Heart left ventricle (tissue), 16 donors: ENCODE results near the gene RNF17. TPM values are rescaled to one million over a fixed set of nuclear protein-coding genes. Genes with fewer than 3 reads are reported as not detected.

ENCODE experiments used
- ATAC-seq, 4 donors: fragments of 200-7000 bp; cut with Tn5 transposase; one replicate each; pipeline ENCODE4 v1.9.1; 2020 to 2022; ENCODE audit warnings: moderate library complexity in 4 of 4, mild to moderate bottlenecking in 3 of 4, moderate number of reproducible peaks in 1 of 4
- DNase-seq, 5 donors: peaks; one replicate each; pipeline ENCODE4 v3.0.0-alpha.2; 2020
- H3K27ac ChIP-seq, 12 donors: fragments of 200-600 bp; sonication (generic) in 4 of 12; one replicate each; pipeline versions ENCODE4 v1.5.0 to v1.8.0; 2016 to 2022; ENCODE audit warnings: mild to moderate bottlenecking in 2 of 12
- H3K27me3 ChIP-seq, 9 donors: fragments of 200-600 bp; sonication (generic) in 2 of 9; one replicate each; pipeline versions ENCODE4 v1.5.1 to v1.8.0; 2016 to 2022; ENCODE audit warnings: mild to moderate bottlenecking in 3 of 9
- H3K36me3 ChIP-seq, 9 donors: fragments of 200-600 bp; sonication (generic) in 2 of 9; one replicate each; pipeline versions ENCODE4 v1.5.0 to v1.8.0; 2018 to 2022; ENCODE audit warnings: mild to moderate bottlenecking in 2 of 9
- H3K4me1 ChIP-seq, 12 donors: fragments of 200-600 bp; sonication (generic) in 4 of 12; one replicate each; pipeline versions ENCODE4 v1.5.0 to v1.8.0; 2016 to 2022; ENCODE audit warnings: mild to moderate bottlenecking in 3 of 12
- H3K4me3 ChIP-seq, 12 donors: fragments of 200-600 bp; sonication (generic) in 4 of 12; one replicate each; pipeline versions ENCODE4 v1.5.0 to v1.8.0; 2017 to 2022; ENCODE audit warnings: mild to moderate bottlenecking in 9 of 12, moderate library complexity in 4 of 12
- H3K9me3 ChIP-seq, 12 donors: fragments of 200-600 bp; sonication (generic) in 4 of 12; one replicate each; pipeline versions ENCODE4 v1.5.0 to v1.8.0; 2016 to 2022; ENCODE audit warnings: mild to moderate bottlenecking in 1 of 12
- POLR2A ChIP-seq, 2 donors: fragments of 450-650 bp; IDR thresholded peaks; one replicate each; pipeline ENCODE4 v1.6.1; 2017; ENCODE audit warnings: antibody characterized with exemption in 2 of 2, mild to moderate bottlenecking in 2 of 2, moderate library complexity in 2 of 2
- WGBS, 4 donors: extraction: QIAGEN DNeasy Blood & Tissue Kit in 2 of 4; methylation state at CpG; one replicate each; pipeline versions ENCODE4 v1.1.5 to v1.1.7; 2013 to 2018; 5-methylcytosine and 5-hydroxymethylcytosine counted together
- intact Hi-C, 10 donors: fragments of 100-400 bp; cut with DNase I; formaldehyde crosslinking; loops; one replicate each; pipeline versions ENCODE4 v1.11.1 to v1.14.2; 2022
- polyA plus RNA-seq, 2 donors: library from polyadenylated mRNA; stranded (reverse); fragments of 200-250 nt; gene quantifications; one replicate each; pipeline ENCODE4 v1.2.3, GENCODE V29; 2013
- total RNA-seq, 9 donors: library from RNA; depleted of rRNA in 2 of 9; stranded (reverse); fragments of >200 nt in 2 of 9; fragmentation: NEBNext Ultra II Directional in 3 of 9; extraction: Animal tissue kit (Norgen Biotek cat#: 25700) in 3 of 9; gene quantifications; one replicate each; pipeline versions ENCODE4 v1.1.0 to v1.2.4, GENCODE V29; 2016 to 2023
- TF ChIP-seq, protein P1 (sequence below), 12 donors: fragments of 200-600 bp; sonication (generic) in 4 of 12; IDR thresholded peaks; one replicate each; pipeline versions ENCODE4 v1.5.0 to v1.8.0; 2018 to 2022; ENCODE audit warnings: antibody characterized with exemption in 12 of 12, mild to moderate bottlenecking in 5 of 12
- donor health status: ischemic (EF 13 %, LVEDD 7.1; RV severe dilation, severe dysfunction).
- donor health status: healthy with polysubstance abuse.
- donor health status: DM: no; HTN: yes; CAD: no.
- donor health status: DM: no; HTN: no; CAD: no.
- donor health status: ischemic (EF 25% LVEDD 6.9; RV normal size, moderate dysfunction).
- donor health status: ischemic (EF 25% LVEDD 5.7; RV mildly dilated, moderate dysfunction).
- donor health status: healthy.
- donor health status: DM: yes; HTN: yes; CAD: no.
- donor health status: ischemic (EF 35%, LVEDD 5.7; RV mildly dilated, moderate dysfunction).
- donor health status: nonischemic (EF 11% LVEDD 7.7; RV severe dilation, severe dysfunction).
- donor health status: DM: yes; HTN: yes; CAD: no.
- donor health status: PGD.
- donor health status: ischemic (EF 29% LVEDD 5.4; RV normal size, mild dysfunction).
- donor health status: nonischemic (EF 23%, LVEDD 6.1; RV moderate dilation, normal function).

Gene RNF17
- total and polyA plus RNA-seq, 11 donors = 0.13 to 0.17 (median 0.16) TPM; not detected in 8

DNA sequence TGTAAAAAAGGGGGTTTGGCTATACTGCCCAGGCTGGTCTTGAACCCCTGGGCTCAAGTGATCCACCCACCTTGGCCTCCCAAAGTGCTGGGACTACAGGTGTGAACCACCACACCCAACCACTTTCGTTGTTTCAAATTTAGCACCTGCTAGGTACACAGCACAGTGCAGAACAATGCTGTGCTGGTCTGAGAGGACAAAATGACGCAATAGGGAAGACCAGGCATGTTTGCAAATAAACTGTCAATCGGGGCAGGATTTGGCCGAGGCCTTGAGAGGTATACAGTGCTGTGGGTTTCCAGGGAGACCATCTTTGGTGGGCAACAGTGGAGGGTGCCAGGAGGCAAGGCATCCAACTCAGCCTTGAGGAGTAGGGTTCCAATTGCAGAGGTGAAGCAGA lies 46.8 kb upstream of the RNF17 start:
- ATAC-seq = no peak
- DNase-seq = no peak

DNA sequence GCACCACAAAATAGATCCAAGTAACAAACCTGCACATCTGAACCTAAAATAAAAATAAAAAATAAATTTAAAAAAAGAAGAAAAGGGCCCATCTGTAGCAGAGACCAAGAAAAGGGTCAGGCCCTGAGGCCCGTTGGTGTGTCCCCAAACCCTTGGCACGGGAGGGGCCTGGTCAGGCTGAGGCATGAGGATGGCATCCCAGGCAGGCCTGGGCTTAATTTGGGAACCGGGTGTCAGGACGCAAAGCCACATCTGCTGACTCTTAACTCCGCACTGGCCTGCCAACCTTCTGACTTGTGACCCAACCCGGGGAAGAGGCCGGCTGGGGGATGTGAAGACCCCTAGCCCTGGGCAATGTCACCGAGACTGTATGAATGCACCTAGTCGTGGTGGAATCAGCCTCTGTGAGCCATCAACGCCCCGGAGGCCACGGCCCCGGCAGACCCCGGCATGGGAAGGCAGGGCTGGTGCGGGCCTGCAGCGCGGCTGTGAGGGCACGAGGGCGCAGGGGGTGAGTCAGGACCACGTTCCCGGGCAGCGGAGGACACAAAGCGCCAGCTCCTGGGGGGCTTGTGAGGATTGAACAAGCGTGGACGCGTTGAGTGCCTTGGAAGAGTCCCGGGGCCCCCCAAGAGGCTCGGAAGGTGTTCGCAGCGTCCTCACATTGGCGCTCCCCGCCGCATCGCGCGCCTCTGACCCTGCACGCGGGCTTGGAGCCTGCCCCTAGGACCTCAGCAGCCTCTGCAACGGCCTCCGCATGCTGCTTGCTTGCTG lies 45.6 kb upstream of the RNF17 start:
- WGBS, 4 donors = 76 to 85% (median 82%) methylated on average over 40 of the region's 40 CpGs
- H3K27ac ChIP-seq = no peak overlapping the region
- DNase-seq (peak in 3 of 5 donors; percentile 22 to 55 (median 36)), ATAC-seq (peak in 3 of 4 donors; percentile 52 to 81 (median 54))
- intact Hi-C loops = no loop called here
- H3K9me3 ChIP-seq = no peaks in the 10 kb centered on the region
- H3K36me3 ChIP-seq = no peaks in the 10 kb centered on the region
- H3K27me3 ChIP-seq = no peaks in the 10 kb centered on the region
- H3K4me3 ChIP-seq = no peak overlapping the region
- TF ChIP-seq POLR2A (IDR thresholded peaks at IDR 0.05) = no peak
- TF ChIP-seq, protein P1, sequence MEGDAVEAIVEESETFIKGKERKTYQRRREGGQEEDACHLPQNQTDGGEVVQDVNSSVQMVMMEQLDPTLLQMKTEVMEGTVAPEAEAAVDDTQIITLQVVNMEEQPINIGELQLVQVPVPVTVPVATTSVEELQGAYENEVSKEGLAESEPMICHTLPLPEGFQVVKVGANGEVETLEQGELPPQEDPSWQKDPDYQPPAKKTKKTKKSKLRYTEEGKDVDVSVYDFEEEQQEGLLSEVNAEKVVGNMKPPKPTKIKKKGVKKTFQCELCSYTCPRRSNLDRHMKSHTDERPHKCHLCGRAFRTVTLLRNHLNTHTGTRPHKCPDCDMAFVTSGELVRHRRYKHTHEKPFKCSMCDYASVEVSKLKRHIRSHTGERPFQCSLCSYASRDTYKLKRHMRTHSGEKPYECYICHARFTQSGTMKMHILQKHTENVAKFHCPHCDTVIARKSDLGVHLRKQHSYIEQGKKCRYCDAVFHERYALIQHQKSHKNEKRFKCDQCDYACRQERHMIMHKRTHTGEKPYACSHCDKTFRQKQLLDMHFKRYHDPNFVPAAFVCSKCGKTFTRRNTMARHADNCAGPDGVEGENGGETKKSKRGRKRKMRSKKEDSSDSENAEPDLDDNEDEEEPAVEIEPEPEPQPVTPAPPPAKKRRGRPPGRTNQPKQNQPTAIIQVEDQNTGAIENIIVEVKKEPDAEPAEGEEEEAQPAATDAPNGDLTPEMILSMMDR (IDR thresholded peaks at IDR 0.05) = no peak
- peaks cover 0 to 3% (median 0%) of the 10 kb centered on the region in 12 donors for H3K4me1 ChIP-seq

More for the DNA sequence above, 46.8 kb upstream of the RNF17 start:
- H3K27me3 ChIP-seq = no peaks in the 10 kb centered on the region
- H3K36me3 ChIP-seq = no peaks in the 10 kb centered on the region
- WGBS, 4 donors = 65 to 80% (median 74%) methylated on average over 4 of the region's 4 CpGs
- H3K27ac ChIP-seq = no peak overlapping the region
- intact Hi-C loops = no loop called here
- H3K4me3 ChIP-seq = no peak overlapping the region
- peaks cover 0 to 13% (median 6%) of the 10 kb centered on the region in 12 donors for H3K4me1 ChIP-seq
- H3K9me3 ChIP-seq = no peaks in the 10 kb centered on the region
- TF ChIP-seq, protein P1 (IDR thresholded peaks at IDR 0.05) = no peak
- TF ChIP-seq POLR2A (IDR thresholded peaks at IDR 0.05) = no peak

DNA sequence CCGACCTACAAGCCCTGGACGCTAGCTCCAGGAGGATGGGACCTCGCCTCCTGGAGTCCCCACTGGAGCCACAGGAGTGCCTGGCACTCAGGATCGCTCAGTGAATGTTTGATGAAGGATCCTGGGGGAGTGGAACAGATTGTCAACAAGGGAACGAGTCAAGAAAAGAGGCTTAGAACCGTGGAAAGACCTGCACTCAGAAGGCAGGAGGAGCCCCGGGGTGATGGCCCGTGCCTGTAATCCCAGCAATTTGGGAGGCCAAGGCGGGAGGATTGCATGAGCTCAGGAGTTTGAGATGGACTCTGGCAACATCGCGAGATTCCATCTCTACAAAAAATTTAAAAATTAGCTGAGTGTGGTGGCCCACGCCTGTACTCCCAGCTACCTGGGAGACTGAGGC lies 44.8 kb upstream of the RNF17 start:
- Histone ChIP-seq H3K4me3 (no peak overlapping the region), H3K27me3 (no peaks in the 10 kb centered on the region), H3K36me3 (no peaks in the 10 kb centered on the region), H3K9me3 (no peaks in the 10 kb centered on the region), H3K27ac (no peak overlapping the region), H3K4me1 (no peaks in the 10 kb centered on the region)
- DNase-seq (no peak), ATAC-seq (no peak)
- intact Hi-C loops = no loop called here
- WGBS, 4 donors = 85 to 90% (median 86%) methylated on average over 12 of the region's 12 CpGs
- TF ChIP-seq POLR2A (IDR thresholded peaks at IDR 0.05) = no peak
- TF ChIP-seq, protein P1 (IDR thresholded peaks at IDR 0.05) = no peak

DNA sequence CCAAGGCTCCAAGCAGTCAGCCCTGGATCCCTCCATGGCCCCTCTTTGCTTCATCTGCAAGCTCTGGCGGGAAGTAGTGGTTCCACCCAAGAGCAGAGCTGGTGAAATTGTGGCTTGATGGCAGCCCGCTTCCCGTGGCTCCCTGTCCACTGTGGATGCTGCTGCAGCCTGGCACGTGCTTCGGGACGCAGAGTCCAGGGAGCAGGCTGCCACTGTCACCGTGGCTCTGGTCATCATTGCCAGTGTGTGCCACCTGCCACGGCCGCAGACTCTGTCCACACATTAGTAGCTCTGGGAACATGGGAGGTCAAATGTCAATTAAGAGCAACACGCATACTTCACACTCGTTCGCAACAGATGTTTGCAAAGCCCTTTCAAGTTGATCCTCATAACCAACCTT lies 40.8 kb upstream of the RNF17 start:
- Histone ChIP-seq H3K9me3 (no peaks in the 10 kb centered on the region), H3K27ac (no peak overlapping the region), H3K36me3 (no peaks in the 10 kb centered on the region), H3K4me1 (peaks cover 0 to 2% (median 0%) of the 10 kb centered on the region in 12 donors), H3K27me3 (no peaks in the 10 kb centered on the region), H3K4me3 (no peak overlapping the region)
- ATAC-seq = no peak
- intact Hi-C loops = loop anchor here in 1 of 10 donors (10.0 kb wide), 1 partner anchor 118 kb away; no protein-coding TSS in a partner anchor
- TF ChIP-seq, protein P1 (IDR thresholded peaks at IDR 0.05) = no peak
- no peak for TF ChIP-seq POLR2A (IDR thresholded peaks at IDR 0.05)
- WGBS, 4 donors = 70 to 91% (median 84%) methylated on average over 8 to 12 of the region's 12 CpGs
- no peak for DNase-seq
